Endothelial cell of umbilical vein (primary cell): ENCODE measurements around the gene ITGAX. TPM values are rescaled to one million over a fixed set of nuclear protein-coding genes. Genes with fewer than 3 reads are reported as not detected.

Experiments used
- BruUV-seq: library from RNA; stranded (reverse); fragments of 400-500 nt; replicated peaks from 2 replicates; lab custom pipeline; 2021; lab: Mats Ljungman, UMichigan
- CTCF ChIA-PET: fragments of 300-600, 350-600 bp; sonication (Branson Sonifier 250); formaldehyde crosslinking; loops from one replicate; lab custom pipeline; 2021; ENCODE audit warnings: antibody characterized with exemption, inconsistent platforms; lab: Charles Lee
- POLR2A ChIA-PET: fragments of 300-600, 350-600 bp; sonication (Branson Sonifier 250); formaldehyde crosslinking; loops from one replicate; lab custom pipeline; 2021; ENCODE audit warnings: antibody characterized with exemption, inconsistent platforms; lab: Charles Lee
- DNase-seq: peaks from one replicate; pipeline ENCODE4 v3.0.0-alpha.2; 2011; ENCODE audit warnings: low read depth, low spot score
- FAIRE-seq: peaks from 2 replicates; lab custom pipeline; 2011; peaks lifted over from hg19 to GRCh38; lab: Jason Lieb, UNC
- H2AFZ ChIP-seq: 2 replicates; pipeline ENCODE4 v1.6.0; 2012; ENCODE audit warnings: low read depth, low read length, control low read depth, inconsistent platforms
- H3K27ac ChIP-seq: 2 replicates; pipeline ENCODE4 v1.5.1; 2011; ENCODE audit warnings: low read depth, mild to moderate bottlenecking, control low read depth, low read length, moderate library complexity; ENCODE audit not compliant: insufficient read depth
- H3K27me3 ChIP-seq, 2 experiments: 2 replicates each; pipeline versions ENCODE4 v1.6.0 to v1.6.1; 2011; ENCODE audit warnings: low read length in 2 of 2, mixed read lengths in 1 of 2; ENCODE audit not compliant: control insufficient read depth in 2 of 2, insufficient read depth in 2 of 2
- H3K36me3 ChIP-seq, 2 experiments: 2 replicates in 1 of 2; 3 replicates in 1 of 2; pipeline ENCODE4 v1.5.1; 2011; ENCODE audit warnings: low read length in 2 of 2, mild to moderate bottlenecking in 1 of 2, moderate library complexity in 1 of 2; ENCODE audit not compliant: control insufficient read depth in 2 of 2, insufficient read depth in 2 of 2; ENCODE audit errors: extremely low read depth in 1 of 2
- H3K4me1 ChIP-seq: 3 replicates; pipeline ENCODE4 v1.5.1; 2011; ENCODE audit warnings: mild to moderate bottlenecking, low read length; ENCODE audit not compliant: control insufficient read depth, insufficient read depth; ENCODE audit errors: extremely low read depth
- H3K4me2 ChIP-seq: 2 replicates; pipeline ENCODE4 v1.6.1; 2011; ENCODE audit warnings: low read length, control low read depth, mixed read lengths; ENCODE audit not compliant: insufficient read depth
- H3K4me3 ChIP-seq, 3 experiments: fragments of 200-600 bp in 1 of 3; sonication (generic), shearing (Covaris generic) in 1 of 3; replicated peaks in 1 of 3; 2 replicates each; pipeline ENCODE4 v1.5.1; 2011 to 2016; ENCODE audit warnings: control low read depth in 3 of 3, low read length in 3 of 3, mild to moderate bottlenecking in 2 of 3, inconsistent platforms in 1 of 3, low read depth in 1 of 3, moderate library complexity in 1 of 3; ENCODE audit not compliant: insufficient read depth in 1 of 3
- H3K79me2 ChIP-seq: 2 replicates; pipeline ENCODE4 v1.6.0; 2012; ENCODE audit warnings: low read length, inconsistent platforms; ENCODE audit not compliant: control insufficient read depth, insufficient read depth
- H3K9ac ChIP-seq: replicated peaks from 2 replicates; pipeline ENCODE3; 2011; ENCODE audit warnings: low read length, control low read depth; ENCODE audit not compliant: insufficient read depth; ENCODE audit errors: extremely low read depth
- H3K9me1 ChIP-seq: replicated peaks from 3 replicates; pipeline ENCODE4 v1.6.0; 2011; ENCODE audit warnings: mild to moderate bottlenecking, low read length; ENCODE audit not compliant: control insufficient read depth, insufficient read depth; ENCODE audit errors: extremely low read depth
- H3K9me3 ChIP-seq: replicated peaks from 2 replicates; pipeline ENCODE4 v1.5.1; 2012; ENCODE audit warnings: low read length, inconsistent platforms; ENCODE audit not compliant: control insufficient read depth, insufficient read depth
- H4K20me1 ChIP-seq: replicated peaks from 2 replicates; pipeline ENCODE3; 2011; ENCODE audit warnings: mild to moderate bottlenecking, low read length; ENCODE audit not compliant: control insufficient read depth, insufficient read depth; ENCODE audit errors: extremely low read depth
- CTCF ChIP-seq, 2 donors: IDR thresholded peaks; 1 replicate in 1 of 2; 2 replicates in 1 of 2; pipeline ENCODE4 v1.5.1; 2011; ENCODE audit warnings: low read length in 2 of 2, mild to moderate bottlenecking in 2 of 2, moderate library complexity in 2 of 2, control low read depth in 1 of 2, inconsistent platforms in 1 of 2, low read depth in 1 of 2; ENCODE audit not compliant: insufficient read depth in 1 of 2; ENCODE audit errors: extremely low read depth in 1 of 2
- EZH2 ChIP-seq: IDR thresholded peaks from 2 replicates; pipeline ENCODE4 v1.6.1; 2012; ENCODE audit warnings: borderline replicate concordance, low read depth, mild to moderate bottlenecking, moderate library complexity, low read length, inconsistent platforms; ENCODE audit not compliant: severe bottlenecking
- FOS ChIP-seq: IDR thresholded peaks from 2 replicates; pipeline ENCODE4 v1.6.1; 2011; ENCODE audit warnings: mild to moderate bottlenecking, low read length, moderate library complexity, borderline replicate concordance; ENCODE audit not compliant: insufficient read depth
- GATA2 ChIP-seq: IDR thresholded peaks from 2 replicates; pipeline ENCODE4 v1.7.0; 2011; ENCODE audit warnings: low read depth, mild to moderate bottlenecking, moderate library complexity, mixed read lengths, low read length; ENCODE audit not compliant: insufficient read length, insufficient read depth
- JUN ChIP-seq: IDR thresholded peaks from 2 replicates; pipeline ENCODE4 v1.6.1; 2011; ENCODE audit warnings: borderline replicate concordance, low read depth; ENCODE audit not compliant: insufficient read length, insufficient read depth
- MYC ChIP-seq: IDR thresholded peaks from one replicate; pipeline ENCODE4 v1.6.1; 2011; ENCODE audit warnings: mild to moderate bottlenecking, low read depth, low read length
- POLR2A ChIP-seq: IDR thresholded peaks from 2 replicates; pipeline ENCODE4 v1.6.1; 2012; ENCODE audit warnings: low read depth, mild to moderate bottlenecking, control low read depth, low read length
- POLR2AphosphoS5 ChIP-seq: IDR thresholded peaks from 2 replicates; pipeline ENCODE4 v1.6.1; 2012; ENCODE audit warnings: low read depth, mild to moderate bottlenecking, control low read depth, low read length, moderate library complexity; ENCODE audit not compliant: insufficient read depth
- dilution Hi-C: fragments of 300-500 bp; cut with MboI; formaldehyde crosslinking; loops from one replicate; pipeline ENCODE4 v1.15.0; 2019; ENCODE audit warnings: low sequenced_read_pairs; ENCODE audit not compliant: extremely low pct_ligation_motif_present
- intact Hi-C: fragments of 100-400 bp; cut with micrococcal nuclease; formaldehyde crosslinking; loops from one replicate; pipeline ENCODE4 v1.10.0; 2022
- polyA plus RNA-seq, 4 experiments: library from polyadenylated mRNA; depleted of rRNA in 3 of 4; stranded (reverse) in 3 of 4; unstranded in 1 of 4; fragments of >200 nt; gene quantifications; 2 replicates each; pipeline versions ENCODE4 v1.2.1 to v1.2.3, GENCODE V29; 2011 to 2012; ENCODE audit warnings: missing spikeins in 1 of 4
- total RNA-seq: library from RNA; stranded (reverse); gene quantifications from 2 replicates; pipeline ENCODE4 v1.2.3, GENCODE V29; 2021
- TF ChIP-seq, protein P1 (sequence below): IDR thresholded peaks from 2 replicates; pipeline ENCODE4 v1.6.1; 2011; ENCODE audit not compliant: insufficient read depth, insufficient read length

ITGAX gene
- total and polyA plus RNA-seq, 2 donors (not counting 3 experiments of a cell fraction or from before 2014, with no cell fraction given): 0.18 to 1.4 TPM

DNA sequence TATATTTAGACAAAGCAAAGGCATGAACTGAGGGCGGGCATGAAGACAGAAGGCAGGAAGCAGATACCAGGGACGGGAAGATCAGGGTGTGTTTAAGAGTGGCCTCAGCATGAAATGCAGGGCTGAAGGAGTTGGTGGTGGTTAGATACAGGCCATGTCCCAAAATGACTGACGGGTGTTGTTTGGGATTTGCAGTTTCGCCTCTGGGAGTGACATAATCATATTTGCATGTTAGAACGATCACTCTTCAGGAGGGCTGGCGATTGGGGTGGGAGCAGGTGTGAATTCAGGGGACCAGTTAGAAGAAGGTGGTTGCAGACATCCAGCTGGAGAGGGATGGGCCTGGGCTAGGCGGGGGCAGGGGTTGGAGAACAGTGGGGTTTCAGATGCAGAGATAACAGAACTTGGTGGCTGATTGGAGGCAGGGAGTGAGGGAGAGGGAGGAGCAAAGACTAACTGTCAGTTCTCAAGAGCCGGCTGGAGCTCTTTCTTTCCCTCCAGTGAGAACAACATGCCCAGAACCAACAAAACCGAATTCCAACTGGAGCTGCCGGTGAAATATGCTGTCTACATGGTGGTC, 27.2 kb upstream of the ITGAX start:
- CTCF ChIA-PET: no interaction called here
- H3K9ac ChIP-seq: no peak overlapping the region
- intact Hi-C loops: no loop called here

More for the DNA sequence above, 27.2 kb upstream of the ITGAX start:
- Histone ChIP-seq H3K27me3 (peaks cover 13 to 18% of the 10 kb centered on the region in 2 experiments), H3K79me2 (no peaks in the 10 kb centered on the region), H2AFZ (no peak overlapping the region), H3K27ac (no peak overlapping the region), H4K20me1 (no peaks in the 10 kb centered on the region), H3K9me3 (no peaks in the 10 kb centered on the region), H3K4me2 (no peak overlapping the region), H3K4me1 (no peaks in the 10 kb centered on the region), H3K4me3 (no peak overlapping the region), H3K36me3 (no peaks in the 10 kb centered on the region), H3K9me1 (no peaks in the 10 kb centered on the region)
- no peak for TF ChIP-seq JUN
- no peak for TF ChIP-seq POLR2A
- TF ChIP-seq GATA2: no peak
- TF ChIP-seq FOS: no peak
- TF ChIP-seq MYC: no peak
- TF ChIP-seq CTCF (IDR thresholded peaks at IDR 0.05; ENCODE audit: extremely low read depth in 1 of 2, insufficient read depth in 1 of 2, low read depth in 1 of 2, low read length in 2 of 2): no peak
- TF ChIP-seq EZH2: no peak
- TF ChIP-seq, protein P1, sequence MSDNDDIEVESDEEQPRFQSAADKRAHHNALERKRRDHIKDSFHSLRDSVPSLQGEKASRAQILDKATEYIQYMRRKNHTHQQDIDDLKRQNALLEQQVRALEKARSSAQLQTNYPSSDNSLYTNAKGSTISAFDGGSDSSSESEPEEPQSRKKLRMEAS: no peak
- no peak for TF ChIP-seq POLR2AphosphoS5
- no TSS peak for BruUV-seq
- dilution Hi-C loops: no loop called here
- DNase-seq: no peak
- POLR2A ChIA-PET: no interaction called here
- FAIRE-seq: no peak
